Activated T-cell treated with anti-CD3 and anti-CD28 coated beads, Interleukin-2, amount 50 U/mL, for 72 hours (primary cell): ENCODE measurements around the gene NKTR. TPM values are rescaled to one million over a fixed set of nuclear protein-coding genes. Genes with fewer than 3 reads are reported as not detected.
A peak's percentile ranks its signal among the peaks of the same experiment; 100 is the strongest.

Source experiments
- ATAC-seq, 2 donors: fragments of 150-1000 bp; cut with Tn5 transposase; replicated peaks in 1 of 2; 2 replicates each; pipeline ENCODE4 v1.10.0; 2021; ENCODE audit warnings: moderate library complexity in 2 of 2, mild to moderate bottlenecking in 1 of 2
- DNase-seq, 2 donors: peaks; one replicate each; pipeline ENCODE4 v3.0.0; 2021 to 2022; ENCODE audit warnings: mixed read lengths in 1 of 2
- H3K27ac Mint-ChIP-seq: one replicate; pipeline ENCODE4 v1.8.0; 2022; ENCODE audit warnings: mild to moderate bottlenecking, moderate library complexity, mixed read lengths
- H3K27me3 Mint-ChIP-seq: one replicate; pipeline ENCODE4 v1.8.0; 2022; ENCODE audit warnings: low read depth, mixed read lengths
- H3K36me3 Mint-ChIP-seq, 2 donors: one replicate each; pipeline ENCODE4 v1.8.0; 2022; ENCODE audit warnings: mixed read lengths in 2 of 2, mild to moderate bottlenecking in 1 of 2; ENCODE audit not compliant: insufficient read depth in 2 of 2
- H3K4me1 Mint-ChIP-seq: one replicate; pipeline ENCODE4 v1.8.0; 2022; ENCODE audit warnings: low read depth, mixed read lengths
- H3K4me3 Mint-ChIP-seq, 2 donors: one replicate each; pipeline ENCODE4 v1.8.0; 2022; ENCODE audit warnings: mild to moderate bottlenecking in 2 of 2, mixed read lengths in 2 of 2, moderate library complexity in 2 of 2
- H3K9me3 Mint-ChIP-seq, 2 donors: one replicate each; pipeline ENCODE4 v1.8.0; 2022; ENCODE audit warnings: mixed read lengths in 2 of 2
- total RNA-seq, 2 donors: library from RNA; stranded (reverse); gene quantifications; one replicate each; pipeline ENCODE4 v1.2.3, GENCODE V29; 2022

Gene NKTR
- total RNA-seq, 2 donors from 2014 or later, result 109 to 111 TPM

- H3K27ac Mint-ChIP-seq, result peak overlapping the region; percentile 74
- ATAC-seq, result no peak
- H3K4me3 Mint-ChIP-seq, result no peak overlapping the region
Measured at GRCh38 chr3:42640129-42640528, 39.6 kb downstream of the NKTR start.

GRCh38 chr3:42640771-42641370 lies 40.4 kb downstream of the NKTR start:
- DNase-seq, result no peak
- peaks cover 8% of the 10 kb centered on the region for H3K4me1 Mint-ChIP-seq
- H3K27me3 Mint-ChIP-seq, result no peaks in the 10 kb centered on the region
- ATAC-seq, result no peak
- peaks cover 9 to 20% of the 10 kb centered on the region in 2 donors for H3K36me3 Mint-ChIP-seq
- H3K27ac Mint-ChIP-seq, result peak overlapping the region; percentile 74
- H3K4me3 Mint-ChIP-seq, result peak overlapping the region; percentile 7 to 57
- no peaks in the 10 kb centered on the region for H3K9me3 Mint-ChIP-seq

More at GRCh38 chr3:42640129-42640528, 39.6 kb downstream of the NKTR start:
- no peaks in the 10 kb centered on the region for H3K27me3 Mint-ChIP-seq
- H3K9me3 Mint-ChIP-seq, result no peaks in the 10 kb centered on the region
- H3K4me1 Mint-ChIP-seq, result peaks cover 12% of the 10 kb centered on the region
- DNase-seq, result no peak
- peaks cover 10 to 20% of the 10 kb centered on the region in 2 donors for H3K36me3 Mint-ChIP-seq

GRCh38 chr3:42647821-42648459 lies 47.5 kb downstream of the NKTR start:
- Mint-ChIP-seq H3K27me3 (peaks cover 14% of the 10 kb centered on the region), H3K4me1 (peaks cover 11% of the 10 kb centered on the region), H3K9me3 (no peaks in the 10 kb centered on the region), H3K36me3 (peaks cover 2 to 13% of the 10 kb centered on the region in 2 donors), H3K27ac (no peak overlapping the region), H3K4me3 (no peak overlapping the region)
- ATAC-seq (no peak), DNase-seq (no peak)

DNA sequence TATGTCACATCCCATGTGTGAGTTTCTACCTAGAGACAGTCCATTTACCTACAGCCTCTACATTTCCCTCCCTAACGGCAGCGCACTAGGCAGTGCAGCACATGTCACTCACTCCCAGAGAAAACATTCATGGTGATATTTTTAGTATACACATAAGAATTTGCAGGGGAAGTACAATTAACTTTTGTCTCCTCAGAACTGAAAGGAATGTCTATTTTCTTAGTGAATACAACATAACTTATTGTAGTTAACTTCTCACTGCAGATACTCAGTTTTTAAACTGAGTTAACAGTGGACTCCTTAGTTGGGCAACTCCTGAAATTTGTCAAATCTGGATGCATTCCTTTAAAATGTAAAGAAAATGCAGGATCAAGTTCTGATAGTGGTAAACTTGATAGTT lies 48.5 kb downstream of the NKTR start:
- ATAC-seq, result no peak
- H3K27me3 Mint-ChIP-seq, result peaks cover 14% of the 10 kb centered on the region
- H3K4me1 Mint-ChIP-seq, result peaks cover 20% of the 10 kb centered on the region
- H3K36me3 Mint-ChIP-seq, result peaks cover 2 to 11% of the 10 kb centered on the region in 2 donors
- no peak for DNase-seq
- no peaks in the 10 kb centered on the region for H3K9me3 Mint-ChIP-seq
- no peak overlapping the region for H3K27ac Mint-ChIP-seq
- H3K4me3 Mint-ChIP-seq, result no peak overlapping the region

- Mint-ChIP-seq H3K9me3 (no peaks in the 10 kb centered on the region), H3K27ac (no peak overlapping the region), H3K4me1 (peaks cover 20% of the 10 kb centered on the region), H3K27me3 (peaks cover 14% of the 10 kb centered on the region), H3K4me3 (no peak overlapping the region), H3K36me3 (peaks cover under 1 to 7% of the 10 kb centered on the region in 2 donors)
- DNase-seq (no peak), ATAC-seq (no peak)
Measured at GRCh38 chr3:42649783-42650182, 49.3 kb downstream of the NKTR start.

GRCh38 chr3:42651248-42652091 lies 51.0 kb downstream of the NKTR start:
- no peak overlapping the region for H3K27ac Mint-ChIP-seq
- no peaks in the 10 kb centered on the region for H3K9me3 Mint-ChIP-seq
- H3K36me3 Mint-ChIP-seq, result peaks cover 0 to 3% of the 10 kb centered on the region in 2 donors
- H3K4me3 Mint-ChIP-seq, result no peak overlapping the region
- no peak for ATAC-seq
- H3K4me1 Mint-ChIP-seq, result peaks cover 20% of the 10 kb centered on the region
- DNase-seq, result no peak
- H3K27me3 Mint-ChIP-seq, result peaks cover 14% of the 10 kb centered on the region

- H3K9me3 Mint-ChIP-seq, result no peaks in the 10 kb centered on the region
- no peak for ATAC-seq
- peaks cover 14% of the 10 kb centered on the region for H3K27me3 Mint-ChIP-seq
- peaks cover 0 to 3% of the 10 kb centered on the region in 2 donors for H3K36me3 Mint-ChIP-seq
- peaks cover 20% of the 10 kb centered on the region for H3K4me1 Mint-ChIP-seq
- no peak overlapping the region for H3K27ac Mint-ChIP-seq
- H3K4me3 Mint-ChIP-seq, result no peak overlapping the region
- no peak for DNase-seq
Measured at GRCh38 chr3:42652251-42652610, 51.7 kb downstream of the NKTR start.

- Mint-ChIP-seq H3K27ac (no peak overlapping the region), H3K4me1 (peaks cover 20% of the 10 kb centered on the region), H3K27me3 (peaks cover 14% of the 10 kb centered on the region), H3K4me3 (peak overlapping the region; percentile 29 to 89), H3K9me3 (no peaks in the 10 kb centered on the region), H3K36me3 (peaks cover 0 to 3% of the 10 kb centered on the region in 2 donors)
- peak in 1 of 2 donors; percentile 31 for ATAC-seq
- no peak for DNase-seq
Measured at GRCh38 chr3:42652611-42653302, 52.3 kb downstream of the NKTR start.

DNA sequence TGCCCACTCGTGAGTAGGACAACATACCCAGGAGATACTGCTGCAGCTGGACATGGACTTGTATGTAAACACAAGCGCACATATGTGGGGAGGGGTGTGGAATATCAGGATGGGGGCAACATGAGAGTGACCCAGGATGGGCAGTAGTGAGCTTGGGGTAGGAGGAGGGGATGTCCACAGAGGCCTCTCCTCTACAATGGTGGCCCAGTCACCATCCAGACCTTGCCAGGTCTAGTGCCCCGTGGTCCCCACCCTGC lies 52.7 kb downstream of the NKTR start:
- H3K4me3 Mint-ChIP-seq, result peak overlapping the region; percentile 29 to 89
- H3K27me3 Mint-ChIP-seq, result peaks cover 14% of the 10 kb centered on the region
- DNase-seq (no peak), ATAC-seq (no peak)
- peaks cover 20% of the 10 kb centered on the region for H3K4me1 Mint-ChIP-seq
- no peaks in the 10 kb centered on the region for H3K9me3 Mint-ChIP-seq
- H3K27ac Mint-ChIP-seq, result no peak overlapping the region
- H3K36me3 Mint-ChIP-seq, result no peaks in the 10 kb centered on the region

DNA sequence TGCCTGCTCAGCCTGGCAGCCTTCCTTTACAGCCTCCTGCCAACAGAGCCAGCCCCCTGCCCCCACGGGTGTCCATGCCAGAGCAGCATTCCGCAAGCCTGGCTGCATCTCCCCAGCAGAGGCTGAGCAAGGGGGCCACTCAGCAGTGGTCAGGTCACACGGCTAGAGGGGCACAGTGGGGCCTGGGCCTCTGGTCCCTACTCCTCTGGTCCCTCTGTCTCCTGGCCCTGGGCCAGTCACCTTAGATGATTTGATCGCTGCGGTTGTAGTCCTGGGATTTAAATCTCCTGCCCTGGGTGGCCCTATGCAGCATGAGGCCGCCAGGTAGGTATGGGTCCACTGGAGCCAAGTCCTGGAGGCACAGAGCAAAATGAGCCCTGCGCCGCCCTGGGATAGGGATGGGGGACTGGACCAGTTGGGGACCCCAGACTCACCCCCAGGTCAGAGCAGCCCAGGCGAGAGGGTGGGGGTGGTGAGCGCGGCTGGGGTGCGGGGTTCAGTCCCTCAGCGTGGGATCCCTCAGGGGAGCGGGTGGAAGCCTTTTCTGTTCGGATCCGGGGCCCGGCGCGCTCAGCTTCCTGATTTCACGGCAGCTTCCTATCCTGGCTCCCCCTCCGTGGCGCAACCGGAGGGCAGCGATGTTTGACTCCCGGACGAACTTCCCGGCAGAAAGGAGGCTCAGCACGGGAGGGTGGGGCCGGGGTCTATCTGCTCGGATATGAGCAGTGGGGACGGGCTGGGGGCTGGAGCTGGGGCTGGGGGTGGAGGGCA lies 53.3 kb downstream of the NKTR start, which contains the start of gene ZBTB47:
ZBTB47 (plus strand) TSS at position 138 of the 771 bp plus-strand sequence. CDS start 4,659 bp downstream, outside the sequence.
- no peaks in the 10 kb centered on the region for H3K9me3 Mint-ChIP-seq
- peak within 1 kb of the TSS; percentile 81 to 89 for H3K4me3 Mint-ChIP-seq
- H3K4me1 Mint-ChIP-seq, result peaks cover 20% of the 10 kb centered on the region
- DNase-seq (no peak), ATAC-seq (peak in 1 of 2 donors; percentile 7)
- no peaks in the 10 kb centered on the region for H3K36me3 Mint-ChIP-seq
- no peak within 1 kb of the TSS for H3K27ac Mint-ChIP-seq
- peaks cover 14% of the 10 kb centered on the region for H3K27me3 Mint-ChIP-seq

GRCh38 chr3:42654331-42655201 lies 54.1 kb downstream of the NKTR start:
- DNase-seq, result peak in 1 of 2 donors; percentile 25
- Mint-ChIP-seq H3K36me3 (no peaks in the 10 kb centered on the region), H3K27ac (no peak overlapping the region), H3K4me3 (peak overlapping the region; percentile 8 to 45), H3K4me1 (peaks cover 20% of the 10 kb centered on the region), H3K9me3 (no peaks in the 10 kb centered on the region), H3K27me3 (peaks cover 14% of the 10 kb centered on the region)
- peak; percentile 59 to 67 for ATAC-seq
